ENCODE results near the gene TBC1D9B.

DNA sequence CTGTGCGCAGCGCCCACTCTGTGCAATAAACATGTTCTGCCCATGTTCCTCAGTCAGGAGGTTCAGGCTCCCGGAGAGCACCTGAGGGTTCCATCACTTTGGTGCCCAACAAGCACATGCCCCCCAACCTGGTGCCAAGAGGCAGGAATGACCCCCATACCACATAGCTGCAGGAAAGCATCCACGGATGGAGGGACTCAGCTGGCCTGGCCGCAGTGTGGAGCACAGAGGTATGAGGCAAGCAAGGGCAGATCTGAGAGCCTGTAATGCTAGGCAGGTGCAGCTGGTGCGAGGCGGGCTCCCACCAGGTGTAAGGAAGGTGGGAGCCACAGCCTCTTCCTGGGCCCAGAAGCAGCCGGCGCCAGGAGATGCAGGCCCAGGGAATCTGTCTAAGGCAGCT, 44.8 kb downstream of the TBC1D9B start:
- TF ChIP-seq, protein P1, sequence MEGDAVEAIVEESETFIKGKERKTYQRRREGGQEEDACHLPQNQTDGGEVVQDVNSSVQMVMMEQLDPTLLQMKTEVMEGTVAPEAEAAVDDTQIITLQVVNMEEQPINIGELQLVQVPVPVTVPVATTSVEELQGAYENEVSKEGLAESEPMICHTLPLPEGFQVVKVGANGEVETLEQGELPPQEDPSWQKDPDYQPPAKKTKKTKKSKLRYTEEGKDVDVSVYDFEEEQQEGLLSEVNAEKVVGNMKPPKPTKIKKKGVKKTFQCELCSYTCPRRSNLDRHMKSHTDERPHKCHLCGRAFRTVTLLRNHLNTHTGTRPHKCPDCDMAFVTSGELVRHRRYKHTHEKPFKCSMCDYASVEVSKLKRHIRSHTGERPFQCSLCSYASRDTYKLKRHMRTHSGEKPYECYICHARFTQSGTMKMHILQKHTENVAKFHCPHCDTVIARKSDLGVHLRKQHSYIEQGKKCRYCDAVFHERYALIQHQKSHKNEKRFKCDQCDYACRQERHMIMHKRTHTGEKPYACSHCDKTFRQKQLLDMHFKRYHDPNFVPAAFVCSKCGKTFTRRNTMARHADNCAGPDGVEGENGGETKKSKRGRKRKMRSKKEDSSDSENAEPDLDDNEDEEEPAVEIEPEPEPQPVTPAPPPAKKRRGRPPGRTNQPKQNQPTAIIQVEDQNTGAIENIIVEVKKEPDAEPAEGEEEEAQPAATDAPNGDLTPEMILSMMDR (IDR thresholded peaks at IDR 0.05), result no peak
- no peak for TF ChIP-seq POLR2A (IDR thresholded peaks at IDR 0.05)
